ENCODE results near the gene ST8SIA1.

GRCh38 chr12:22285846-22286245 is 48.7 kb downstream of the ST8SIA1 start:
- TF ChIP-seq CTCF (IDR thresholded peaks at IDR 0.05) (no peak), EP300 (IDR thresholded peaks at IDR 0.05) (no peak)

All from esophagus muscularis mucosa (tissue), 3 donors.